SK-N-SH (cell line): ENCODE data around the gene DNAJC18. TPM values are rescaled to one million over a fixed set of nuclear protein-coding genes. Genes with fewer than 3 reads are reported as not detected.

ENCODE experiments used
- CTCF ChIA-PET: fragments of 300-600, 350-600 bp; formaldehyde crosslinking; extraction: SDS; loops from one replicate; lab custom pipeline; 2021; lab: Yijun Ruan, JAX
- POLR2A ChIA-PET: fragments of 350-600 bp; sonication (Branson Sonifier 250); formaldehyde crosslinking; extraction: SDS; loops from one replicate; lab custom pipeline; 2020; ENCODE audit warnings: antibody characterized with exemption, inconsistent platforms; lab: Yijun Ruan, JAX
- DNase-seq: peaks from one replicate; pipeline ENCODE4 v3.0.0; 2012
- H2AFZ ChIP-seq: fragments of 200-600 bp; sonication (generic); 2 replicates; pipeline ENCODE4 v1.8.1; 2016; ENCODE audit warnings: antibody characterized with exemption, mild to moderate bottlenecking, low read depth
- H3F3A ChIP-seq: fragments of 200-600 bp; sonication (generic); replicated peaks from 2 replicates; pipeline ENCODE3; 2016; ENCODE audit warnings: antibody characterized with exemption, mild to moderate bottlenecking; ENCODE audit not compliant: insufficient read depth
- H3K27ac ChIP-seq, 2 experiments: fragments of 200-500 bp in 1 of 2; fragments of 200-600 bp in 1 of 2; sonication (Bioruptor generic) in 1 of 2; sonication (generic), shearing (Covaris generic) in 1 of 2; 2 replicates each; pipeline versions ENCODE4 v1.5.1 to v1.6.1; 2014 to 2016; ENCODE audit warnings: low read depth in 2 of 2, inconsistent platforms in 1 of 2, low read length in 1 of 2, mild to moderate bottlenecking in 1 of 2, mixed read lengths in 1 of 2
- H3K27me3 ChIP-seq: fragments of 200-600 bp; sonication (generic), shearing (Covaris generic); 2 replicates; pipeline ENCODE4 v1.6.1; 2016; ENCODE audit warnings: mixed run types; ENCODE audit not compliant: insufficient read depth
- H3K36me3 ChIP-seq, 2 experiments: fragments of 200-500 bp in 1 of 2; fragments of 200-600 bp in 1 of 2; sonication (Bioruptor generic) in 1 of 2; sonication (generic) in 1 of 2; replicated peaks in 1 of 2; 2 replicates each; pipeline versions ENCODE3 to v1.5.1; 2014 to 2016; ENCODE audit warnings: low read length in 1 of 2, mild to moderate bottlenecking in 1 of 2; ENCODE audit not compliant: insufficient read depth in 2 of 2, control insufficient read depth in 1 of 2
- H3K4me1 ChIP-seq, 2 experiments: fragments of 200-500 bp in 1 of 2; fragments of 200-600 bp in 1 of 2; sonication (Bioruptor generic) in 1 of 2; sonication (generic), shearing (Covaris generic) in 1 of 2; 2 replicates each; pipeline versions ENCODE4 v1.5.1 to v1.6.1; 2014 to 2016; ENCODE audit warnings: low read depth in 1 of 2, low read length in 1 of 2, mixed run types in 1 of 2; ENCODE audit not compliant: insufficient read depth in 2 of 2, control insufficient read depth in 1 of 2
- H3K4me2 ChIP-seq: fragments of 200-600 bp; sonication (generic), shearing (Covaris generic); 2 replicates; pipeline ENCODE4 v1.6.1; 2017; ENCODE audit warnings: mixed run types
- H3K4me3 ChIP-seq, 2 experiments: fragments of 200-500 bp in 1 of 2; fragments of 200-600 bp in 1 of 2; sonication (Bioruptor generic) in 1 of 2; sonication (generic), shearing (Covaris generic) in 1 of 2; 2 replicates each; pipeline versions ENCODE4 v1.5.1 to v1.8.1; 2014 to 2016; ENCODE audit warnings: low read depth in 2 of 2, inconsistent platforms in 1 of 2, low read length in 1 of 2, mild to moderate bottlenecking in 1 of 2, mixed read lengths in 1 of 2, moderate library complexity in 1 of 2
- H3K79me2 ChIP-seq: fragments of 200-600 bp; sonication (generic); 2 replicates; pipeline ENCODE4 v1.8.1; 2017; ENCODE audit warnings: mild to moderate bottlenecking; ENCODE audit not compliant: insufficient read depth
- H3K9ac ChIP-seq: fragments of 200-600 bp; sonication (generic); 2 replicates; pipeline ENCODE4 v1.6.1; 2017; ENCODE audit warnings: mixed run types
- H3K9me2 ChIP-seq: fragments of 200-600 bp; sonication (generic); 2 replicates; pipeline ENCODE4 v1.6.1; 2017; ENCODE audit warnings: mixed run types
- H3K9me3 ChIP-seq: fragments of 200-600 bp; sonication (generic); 2 replicates; pipeline ENCODE4 v1.6.1; 2017; ENCODE audit warnings: mixed run types, mild to moderate bottlenecking, moderate library complexity
- H4K20me1 ChIP-seq: fragments of 200-600 bp; sonication (generic); 2 replicates; pipeline ENCODE4 v1.6.1; 2017; ENCODE audit warnings: mild to moderate bottlenecking, mixed run types; ENCODE audit not compliant: insufficient read depth
- CHD2 ChIP-seq: fragments of 150-350 bp; IDR thresholded peaks from 2 replicates; pipeline ENCODE4 v1.6.1; 2018; ENCODE audit warnings: low read length; ENCODE audit not compliant: partially characterized antibody
- CTCF ChIP-seq: fragments of 200-600 bp; sonication (generic); IDR thresholded peaks from 2 replicates; pipeline ENCODE4 v1.6.1; 2017; ENCODE audit warnings: antibody characterized with exemption, mild to moderate bottlenecking, moderate library complexity
- ELF1 ChIP-seq: IDR thresholded peaks from 2 replicates; pipeline ENCODE4 v1.4.0; 2012
- EP300 ChIP-seq, 2 experiments: IDR thresholded peaks; 2 replicates each; pipeline versions ENCODE4 v1.4.0 to v1.6.1; 2012; ENCODE audit warnings: borderline replicate concordance in 1 of 2, low read depth in 1 of 2, low read length in 1 of 2
- EZH2phosphoT487 ChIP-seq: fragments of 200-600 bp; sonication (generic); IDR thresholded peaks from 2 replicates; pipeline ENCODE4 v1.6.1; 2017; ENCODE audit warnings: low read depth, mixed run types, mild to moderate bottlenecking, antibody characterized with exemption, moderate library complexity, borderline replicate concordance
- FOSL2 ChIP-seq: IDR thresholded peaks from 2 replicates; pipeline ENCODE4 v1.4.0; 2012; ENCODE audit warnings: low read depth, mild to moderate bottlenecking, moderate library complexity, borderline replicate concordance
- FOXJ3 ChIP-seq: sonication (generic); formaldehyde crosslinking; IDR thresholded peaks from 2 replicates; pipeline ENCODE4 v1.5.1; 2020; ENCODE audit warnings: mild to moderate bottlenecking, missing genetic modification reagents
- GABPA ChIP-seq: IDR thresholded peaks from 2 replicates; pipeline ENCODE4 v1.4.0; 2012; ENCODE audit warnings: low read depth, mild to moderate bottlenecking
- GATA2 ChIP-seq: sonication (generic); formaldehyde crosslinking; IDR thresholded peaks from 2 replicates; pipeline ENCODE4 v1.5.0; 2020; ENCODE audit warnings: mild to moderate bottlenecking, missing genetic modification reagents
- JUND ChIP-seq: IDR thresholded peaks from 2 replicates; pipeline ENCODE4 v1.4.0; 2012
- MAX ChIP-seq: IDR thresholded peaks from 2 replicates; pipeline ENCODE4 v1.4.0; 2012; ENCODE audit warnings: low read depth
- MEF2A ChIP-seq: IDR thresholded peaks from 2 replicates; pipeline ENCODE4 v1.4.0; 2012; ENCODE audit warnings: low read depth, borderline replicate concordance
- MXI1 ChIP-seq: IDR thresholded peaks from 2 replicates; pipeline ENCODE4 v1.6.1; 2012; ENCODE audit warnings: mild to moderate bottlenecking, low read depth, low read length, improper control_type of control experiment
- NRF1 ChIP-seq: IDR thresholded peaks from 2 replicates; pipeline ENCODE4 v1.6.1; 2012; ENCODE audit warnings: low read depth, mild to moderate bottlenecking, low read length
- POLR2AphosphoS5 ChIP-seq: IDR thresholded peaks from 2 replicates; pipeline ENCODE4 v1.6.1; 2012; ENCODE audit warnings: low read depth, low read length
- RAD21 ChIP-seq: IDR thresholded peaks from 2 replicates; pipeline ENCODE4 v1.6.1; 2012; ENCODE audit warnings: mild to moderate bottlenecking, low read length
- RFX5 ChIP-seq: IDR thresholded peaks from 2 replicates; pipeline ENCODE4 v1.6.1; 2012; ENCODE audit warnings: mild to moderate bottlenecking, improper control_type of control experiment, low read length
- RXRA ChIP-seq: IDR thresholded peaks from 2 replicates; pipeline ENCODE4 v1.4.0; 2012; ENCODE audit warnings: low read depth, mild to moderate bottlenecking, borderline replicate concordance
- SMC3 ChIP-seq: IDR thresholded peaks from 2 replicates; pipeline ENCODE4 v1.6.1; 2012; ENCODE audit warnings: low read depth, low read length, improper control_type of control experiment
- TAF1 ChIP-seq: IDR thresholded peaks from 2 replicates; pipeline ENCODE4 v1.6.1; 2012; ENCODE audit warnings: low read depth, mild to moderate bottlenecking, low read length, moderate library complexity, borderline replicate concordance
- TCF12 ChIP-seq: IDR thresholded peaks from 2 replicates; pipeline ENCODE4 v1.4.0; 2012
- TEAD4 ChIP-seq: IDR thresholded peaks from 2 replicates; pipeline ENCODE4 v1.4.0; 2012; ENCODE audit warnings: mild to moderate bottlenecking, borderline replicate concordance; ENCODE audit not compliant: insufficient read depth
- USF1 ChIP-seq: IDR thresholded peaks from 2 replicates; pipeline ENCODE4 v1.4.0; 2012; ENCODE audit warnings: low read depth, borderline replicate concordance
- USF2 ChIP-seq: fragments of 150-350 bp; IDR thresholded peaks from 2 replicates; pipeline ENCODE4 v1.6.1; 2017; ENCODE audit warnings: antibody characterized with exemption, low read length, low read depth, borderline replicate concordance
- ZBTB33 ChIP-seq: IDR thresholded peaks from 2 replicates; pipeline ENCODE4 v1.4.0; 2012; ENCODE audit warnings: low read depth, borderline replicate concordance
- WGBS: methylation state at CpG from one replicate; pipeline ENCODE4 v1.1.6; 2017; ENCODE audit warnings: low lambda C conversion rate; 5-methylcytosine and 5-hydroxymethylcytosine counted together
- polyA plus RNA-seq, 3 experiments: library from polyadenylated mRNA; depleted of rRNA; stranded (reverse); fragments of >200 nt; gene quantifications; 2 replicates each; pipeline ENCODE4 v1.2.3, GENCODE V29; 2012

DNAJC18 gene
- polyA plus RNA-seq (2012; rRNA removed) = 7.4 and 10.3 TPM in 2 replicates
- polyA plus RNA-seq (2012; cell fraction: cytosol; rRNA removed) = 10.7 and 14.5 TPM in 2 replicates
- polyA plus RNA-seq (2012; cell fraction: nucleus; rRNA removed) = 3.1 and 7.3 TPM in 2 replicates

- Histone ChIP-seq H3F3A (peaks cover 10% of the 10 kb centered on the region), H3K9me3 (no peaks in the 10 kb centered on the region), H3K4me2 (peak within 1 kb of the TSS; percentile 97), H3K9ac (peak within 1 kb of the TSS; percentile 96), H3K4me3 (peak within 1 kb of the TSS; percentile 69 to 90), H3K27me3 (no peaks in the 10 kb centered on the region), H2AFZ (peak within 1 kb of the TSS; percentile 94), H4K20me1 (no peaks in the 10 kb centered on the region), H3K27ac (peak within 1 kb of the TSS; percentile 88 to 89), H3K9me2 (no peaks in the 10 kb centered on the region), H3K79me2 (no peaks in the 10 kb centered on the region), H3K4me1 (peaks cover 10% of the 10 kb centered on the region in 2 experiments; a peak in 3 of 4 replicates), H3K36me3 (peaks cover 0 to 9% of the 10 kb centered on the region in 2 experiments)
- 1% methylated on average over 17 of the region's 49 CpGs for WGBS
- ChIA-PET CTCF (interaction anchor here (0.8 to 1.4 kb wide), 5 partner anchors 17 to 74 kb away, joined by 3 to 8 read pairs (median 3); partner anchors contain the start of gene SPATA24), POLR2A (interaction anchor here (0.6 to 1.3 kb wide), 7 partner anchors 9 to 122 kb away, joined by 3 to 8 read pairs (median 6); partner anchors contain the start of genes SPATA24 and UBE2D2)
- peak; percentile 95 for DNase-seq
- TF ChIP-seq CTCF (no peak), RAD21 (0 out of 2 replicates have a peak, but pooled peaks have one; percentile 4), RXRA (no peak), ZBTB33 (no peak), GABPA (no peak), GATA2 (CRISPR knock-in tag) (peak; percentile 89), POLR2AphosphoS5 (peak; percentile 68), USF1 (no peak), ELF1 (no peak), EP300 (IDR thresholded peaks at IDR 0.05; ENCODE audit: borderline replicate concordance in 1 of 2, low read depth in 1 of 2, low read length in 1 of 2) (no peak), FOXJ3 (CRISPR knock-in tag) (no peak), MAX (peak; percentile 77; the same call in 1 of the 2 replicates), JUND (no peak), MEF2A (no peak), CHD2 (peak; percentile 62), TAF1 (peak; percentile 54; the same call in 1 of the 2 replicates), EZH2phosphoT487 (no peak), USF2 (no peak), FOSL2 (no peak), TEAD4 (no peak), TCF12 (peak; percentile 16; the same call in 1 of the 2 replicates), NRF1 (no peak), RFX5 (no peak), MXI1 (no peak), SMC3 (no peak)
Observed at GRCh38 chr5:139439013-139439903, at the start of gene DNAJC18. TSS of gene DNAJC18 (minus strand) at chr5:139439525. CDS start at chr5:139439445, 80 bp downstream.
